ENCODE measurements around the gene NCOA7. TPM values are rescaled to one million over a fixed set of nuclear protein-coding genes. Genes with fewer than 3 reads are reported as not detected.

Gene NCOA7
- total and polyA plus RNA-seq, 9 of the 15 experiments (the other 6 are each of a cell fraction or from before 2014, with no cell fraction given), result 5.8 to 14.6 (median 9.3) TPM

- TF ChIP-seq CHAMP1 (IDR thresholded peaks at IDR 0.05) (no peak; the same call in 1 of the 2 replicates), POLR2AphosphoS5 (IDR thresholded peaks at IDR 0.05; ENCODE audit: control insufficient read depth, insufficient read depth, low read depth, low read length) (no peak), RBM17 (IDR thresholded peaks at IDR 0.05; ENCODE audit: borderline replicate concordance, low read depth, low read length) (no peak), ZNF133 (CRISPR knock-in tag; IDR thresholded peaks at IDR 0.05) (no peak), SNRNP70 (optimal IDR thresholded peaks at IDR 0.05; ENCODE audit: low read depth, low read length) (no peak), RB1 (IDR thresholded peaks at IDR 0.05; ENCODE audit: low read depth) (no peak), PRDM10 (IDR thresholded peaks at IDR 0.05; ENCODE audit: partially characterized antibody) (no peak), BACH1 (tag; IDR thresholded peaks at IDR 0.05) (peak; percentile 77), MITF (IDR thresholded peaks at IDR 0.05) (no peak), ZHX1 (conservative IDR thresholded peaks at IDR 0.05; ENCODE audit: low read length) (no peak), USF2 (CRISPR knock-in tag; IDR thresholded peaks at IDR 0.05) (no peak)
These were observed 21.9 kb downstream of the NCOA7 start (continued) for GRCh38 chr6:125812394-125813292.
